Liver (tissue), 9 donors: Measurements from ENCODE around the gene AQP10. TPM values are rescaled to one million over a fixed set of nuclear protein-coding genes. Genes with fewer than 3 reads are reported as not detected.

Experiments
- DNase-seq: peaks from one replicate; pipeline ENCODE4 v3.0.0-alpha.2; 2017; ENCODE audit warnings: low spot score
- H3K27ac ChIP-seq, 2 donors: one replicate each; pipeline ENCODE4 v1.7.0; 2013; ENCODE audit warnings: inconsistent platforms in 2 of 2, low read length in 2 of 2, control low read depth in 1 of 2, low read depth in 1 of 2, mild to moderate bottlenecking in 1 of 2
- H3K27me3 ChIP-seq, 4 donors: one replicate each; pipeline versions ENCODE4 v1.6.1 to v1.7.0; 2013; ENCODE audit warnings: low read length in 3 of 4, inconsistent platforms in 1 of 4, mild to moderate bottlenecking in 1 of 4, moderate library complexity in 1 of 4; ENCODE audit not compliant: control insufficient read depth in 4 of 4, insufficient read depth in 4 of 4
- H3K36me3 ChIP-seq, 4 donors: one replicate each; pipeline versions ENCODE4 v1.6.1 to v1.7.0; 2013; ENCODE audit warnings: low read length in 3 of 4, mild to moderate bottlenecking in 3 of 4, low read depth in 1 of 4, moderate library complexity in 1 of 4; ENCODE audit not compliant: control insufficient read depth in 4 of 4, insufficient read depth in 3 of 4
- H3K4me1 ChIP-seq, 4 donors: one replicate each; pipeline versions ENCODE4 v1.6.1 to v1.7.0; 2013; ENCODE audit warnings: low read length in 3 of 4, mild to moderate bottlenecking in 3 of 4, moderate library complexity in 1 of 4; ENCODE audit not compliant: control insufficient read depth in 4 of 4, insufficient read depth in 4 of 4
- H3K4me3 ChIP-seq, 3 donors: one replicate each; pipeline versions ENCODE4 v1.6.1 to v1.7.0; 2013; ENCODE audit warnings: low read length in 3 of 3, control low read depth in 1 of 3, low read depth in 1 of 3, mild to moderate bottlenecking in 1 of 3
- H3K9ac ChIP-seq, 2 donors: one replicate each; pipeline ENCODE4 v1.7.0; 2013; ENCODE audit warnings: low read length in 2 of 2, mild to moderate bottlenecking in 2 of 2, moderate library complexity in 2 of 2, control low read depth in 1 of 2, low read depth in 1 of 2
- H3K9me3 ChIP-seq, 4 donors: one replicate each; pipeline versions ENCODE4 v1.6.1 to v1.7.0; 2013; ENCODE audit warnings: low read length in 3 of 4; ENCODE audit not compliant: control insufficient read depth in 4 of 4
- ATF3 ChIP-seq: IDR thresholded peaks from 2 replicates; pipeline ENCODE4 v1.6.1; 2016; ENCODE audit warnings: antibody characterized with exemption
- CTCF ChIP-seq: fragments of 150-350 bp; IDR thresholded peaks from 2 replicates; pipeline ENCODE4 v1.5.1; 2017; ENCODE audit warnings: improper control_type of control experiment, low read depth, low read length; ENCODE audit not compliant: missing input control
- EGR1 ChIP-seq, 2 donors: IDR thresholded peaks; 2 replicates each; pipeline ENCODE4 v1.6.1; 2016 to 2018; ENCODE audit warnings: antibody characterized with exemption in 2 of 2, low read depth in 2 of 2
- FOXA1 ChIP-seq: IDR thresholded peaks from 2 replicates; pipeline ENCODE4 v1.6.1; 2016; ENCODE audit warnings: antibody characterized with exemption
- FOXA2 ChIP-seq: IDR thresholded peaks from 2 replicates; pipeline ENCODE4 v1.6.1; 2016; ENCODE audit warnings: antibody characterized with exemption
- GABPA ChIP-seq, 2 donors: IDR thresholded peaks in 1 of 2; conservative IDR thresholded peaks in 1 of 2; 2 replicates each; pipeline ENCODE4 v1.6.1; 2016; ENCODE audit warnings: antibody characterized with exemption in 2 of 2, mild to moderate bottlenecking in 1 of 2, moderate library complexity in 1 of 2
- HNF4A ChIP-seq, 2 donors: conservative IDR thresholded peaks; 2 replicates each; pipeline ENCODE4 v1.6.1; 2016; ENCODE audit warnings: antibody characterized with exemption in 2 of 2, mild to moderate bottlenecking in 2 of 2
- HNF4G ChIP-seq: IDR thresholded peaks from 2 replicates; pipeline ENCODE4 v1.6.1; 2016; ENCODE audit warnings: antibody characterized with exemption
- JUND ChIP-seq, 2 donors: IDR thresholded peaks; 2 replicates each; pipeline ENCODE4 v1.6.1; 2016; ENCODE audit warnings: antibody characterized with exemption in 2 of 2
- RAD21 ChIP-seq, 2 donors: IDR thresholded peaks; 2 replicates each; pipeline ENCODE4 v1.6.1; 2016; ENCODE audit warnings: antibody characterized with exemption in 2 of 2, mild to moderate bottlenecking in 2 of 2
- REST ChIP-seq: IDR thresholded peaks from 2 replicates; pipeline ENCODE4 v1.6.1; 2016; ENCODE audit warnings: antibody characterized with exemption, mild to moderate bottlenecking
- RXRA ChIP-seq, 2 donors: IDR thresholded peaks; 2 replicates each; pipeline ENCODE4 v1.6.1; 2017 to 2018; ENCODE audit warnings: antibody characterized with exemption in 2 of 2, mild to moderate bottlenecking in 1 of 2
- YY1 ChIP-seq: IDR thresholded peaks from 2 replicates; pipeline ENCODE4 v1.6.1; 2016; ENCODE audit warnings: antibody characterized with exemption, mild to moderate bottlenecking
- whole genome bisulfite sequencing: extraction: QIAGEN DNeasy Blood & Tissue Kit; methylation state at CpG from one replicate; pipeline ENCODE4 v1.1.7; 2013; 5-methylcytosine and 5-hydroxymethylcytosine counted together
- polyA plus RNA-seq, 2 donors: library from polyadenylated mRNA; stranded (reverse) in 1 of 2; unstranded in 1 of 2; fragments of 200-250 nt in 1 of 2; fragments of >200 nt in 1 of 2; fragmentation: Nextera tagmentation in 1 of 2; extraction: Ambion mirVana in 1 of 2; gene quantifications; one replicate each; pipeline versions ENCODE4 v1.2.1 to v1.2.3, GENCODE V29; 2013 to 2015
- total RNA-seq, 2 donors: library from RNA; depleted of rRNA; stranded (reverse); fragments of >200 nt; gene quantifications; one replicate each; pipeline ENCODE4 v1.2.3, GENCODE V29; 2014
- donor health status: healthy.
- donor health status: healthy.
- donor health status: healthy.
- donor health status: healthy.
- donor health status: healthy.

AQP10 gene
- total and polyA plus RNA-seq, 4 donors = 0.14 TPM; not detected in 3

- TF ChIP-seq CTCF = no peak
Observed at GRCh38 chr1:154346276-154346917, 25.5 kb downstream of the AQP10 start (continued).

GRCh38 chr1:154347961-154348360, 27.1 kb downstream of the AQP10 start:
- no peaks in the 10 kb centered on the region for H3K27me3 ChIP-seq
- no peaks in the 10 kb centered on the region for H3K9me3 ChIP-seq
- H3K36me3 ChIP-seq = peaks cover 0 to 3% (median 1%) of the 10 kb centered on the region in 4 donors
- TF ChIP-seq ATF3 (no peak), RXRA (IDR thresholded peaks at IDR 0.05) (no peak), RAD21 (IDR thresholded peaks at IDR 0.05) (no peak)
- no peak overlapping the region for H3K27ac ChIP-seq
- H3K4me3 ChIP-seq = no peak overlapping the region
- peaks cover 8 to 15% (median 13%) of the 10 kb centered on the region in 4 donors for H3K4me1 ChIP-seq
- H3K9ac ChIP-seq = no peak overlapping the region
- WGBS = 91% methylated on average over 3 of the region's 3 CpGs
- DNase-seq = no peak

GRCh38 chr1:154348429-154349076, 27.7 kb downstream of the AQP10 start:
- Histone ChIP-seq H3K27ac (no peak overlapping the region), H3K9ac (no peak overlapping the region), H3K9me3 (no peaks in the 10 kb centered on the region), H3K36me3 (peaks cover 0 to 3% (median 1%) of the 10 kb centered on the region in 4 donors), H3K4me3 (no peak overlapping the region), H3K4me1 (peaks cover 10 to 20% (median 18%) of the 10 kb centered on the region in 4 donors), H3K27me3 (no peaks in the 10 kb centered on the region)
- TF ChIP-seq CTCF (peak; percentile 5), RAD21 (IDR thresholded peaks at IDR 0.05) (peak in 1 of 2 donors; percentile 72), FOXA1 (no peak), YY1 (no peak), FOXA2 (no peak), EGR1 (IDR thresholded peaks at IDR 0.05; ENCODE audit: low read depth in 2 of 2) (no peak)
- DNase-seq = no peak
- WGBS = 96% methylated on average over 27 of the region's 27 CpGs

GRCh38 chr1:154349121-154349520, 28.2 kb downstream of the AQP10 start:
- TF ChIP-seq HNF4A (conservative IDR thresholded peaks at IDR 0.05) (no peak), RXRA (IDR thresholded peaks at IDR 0.05) (no peak), JUND (IDR thresholded peaks at IDR 0.05) (no peak), FOXA1 (no peak), GABPA (IDR thresholded peaks at IDR 0.05 in 1 of 2, conservative IDR thresholded peaks at IDR 0.05 in 1 of 2) (no peak), REST (no peak), EGR1 (IDR thresholded peaks at IDR 0.05; ENCODE audit: low read depth in 2 of 2) (no peak), HNF4G (no peak)
- Histone ChIP-seq H3K27me3 (no peaks in the 10 kb centered on the region), H3K9me3 (no peaks in the 10 kb centered on the region), H3K4me3 (no peak overlapping the region), H3K27ac (no peak overlapping the region), H3K9ac (no peak overlapping the region), H3K4me1 (peaks cover 10 to 25% (median 19%) of the 10 kb centered on the region in 4 donors), H3K36me3 (peaks cover 0 to 3% (median 1%) of the 10 kb centered on the region in 4 donors)
- 90% methylated on average over 7 of the region's 7 CpGs for WGBS
- DNase-seq = no peak
